Smooth muscle cell (in vitro differentiated cells): Measurements from ENCODE around the gene NUDT21. TPM values are rescaled to one million over a fixed set of nuclear protein-coding genes. Genes with fewer than 3 reads are reported as not detected.

Source experiments
- DNase-seq: peaks from one replicate; lab custom pipeline; 2025; ENCODE audit not compliant: unreplicated experiment; lab: John Stamatoyannopoulos, UW
- H2AFZ ChIP-seq: fragments of 200-600 bp; sonication (generic); 2 replicates; pipeline ENCODE4 v1.6.0; 2016; ENCODE audit warnings: antibody characterized with exemption, low read depth, mild to moderate bottlenecking
- H3F3A ChIP-seq: fragments of 200-600 bp; sonication (generic); 2 replicates; pipeline ENCODE4 v1.6.0; 2017; ENCODE audit warnings: antibody characterized with exemption, low read depth
- H3K27ac ChIP-seq: fragments of 200-600 bp; sonication (generic); 2 replicates; pipeline ENCODE4 v1.5.1; 2016; ENCODE audit warnings: low read depth, mild to moderate bottlenecking
- H3K27me3 ChIP-seq: fragments of 200-600 bp; sonication (generic); 2 replicates; pipeline ENCODE4 v1.6.1; 2016; ENCODE audit warnings: low read depth, mild to moderate bottlenecking
- H3K36me3 ChIP-seq: fragments of 200-600 bp; sonication (generic); 2 replicates; pipeline ENCODE4 v1.5.1; 2016; ENCODE audit warnings: low read depth
- H3K4me1 ChIP-seq: fragments of 200-600 bp; sonication (generic); 2 replicates; pipeline ENCODE4 v1.5.1; 2016; ENCODE audit warnings: low read depth
- H3K4me2 ChIP-seq: fragments of 200-600 bp; sonication (generic); 2 replicates; pipeline ENCODE4 v1.6.0; 2016; ENCODE audit warnings: mild to moderate bottlenecking
- H3K4me3 ChIP-seq: fragments of 200-600 bp; sonication (generic); 2 replicates; pipeline ENCODE4 v1.5.1; 2016; ENCODE audit warnings: mild to moderate bottlenecking
- H3K79me2 ChIP-seq: fragments of 200-600 bp; sonication (generic); 2 replicates; pipeline ENCODE4 v1.6.0; 2016; ENCODE audit warnings: low read depth, mild to moderate bottlenecking
- H3K9ac ChIP-seq: fragments of 200-600 bp; sonication (generic); 2 replicates; pipeline ENCODE4 v1.6.0; 2016; ENCODE audit warnings: low read depth
- H3K9me3 ChIP-seq: fragments of 200-600 bp; sonication (generic); replicated peaks from 2 replicates; pipeline ENCODE4 v1.5.1; 2016; ENCODE audit warnings: low read depth
- H4K20me1 ChIP-seq: fragments of 200-600 bp; sonication (generic); 2 replicates; pipeline ENCODE4 v1.6.0; 2016; ENCODE audit warnings: low read depth
- WGBS: methylation state at CpG from one replicate; pipeline ENCODE4 v1.1.7; 2016; ENCODE audit warnings: low lambda C conversion rate; 5-methylcytosine and 5-hydroxymethylcytosine counted together
- polyA plus RNA-seq: library from polyadenylated mRNA; unstranded; fragments of >200 nt; fragmentation: Nextera tagmentation; extraction: Ambion mirVana; gene quantifications from 2 replicates; pipeline ENCODE4 v1.2.1, GENCODE V29; 2016
- total RNA-seq: library from RNA; depleted of rRNA; stranded (reverse); fragments of >200 nt; gene quantifications from 2 replicates; pipeline ENCODE4 v1.2.3, GENCODE V29; 2014
- TF ChIP-seq, protein P1 (sequence below): fragments of 200-600 bp; sonication (generic); IDR thresholded peaks from 2 replicates; pipeline ENCODE4 v1.5.1; 2017; ENCODE audit warnings: borderline replicate concordance, mild to moderate bottlenecking, antibody characterized with exemption; ENCODE audit not compliant: insufficient read depth, poor library complexity, severe bottlenecking

The NUDT21 gene
- total and polyA plus RNA-seq, 2 experiments from 2014 or later = 44.4 to 101 TPM

DNA sequence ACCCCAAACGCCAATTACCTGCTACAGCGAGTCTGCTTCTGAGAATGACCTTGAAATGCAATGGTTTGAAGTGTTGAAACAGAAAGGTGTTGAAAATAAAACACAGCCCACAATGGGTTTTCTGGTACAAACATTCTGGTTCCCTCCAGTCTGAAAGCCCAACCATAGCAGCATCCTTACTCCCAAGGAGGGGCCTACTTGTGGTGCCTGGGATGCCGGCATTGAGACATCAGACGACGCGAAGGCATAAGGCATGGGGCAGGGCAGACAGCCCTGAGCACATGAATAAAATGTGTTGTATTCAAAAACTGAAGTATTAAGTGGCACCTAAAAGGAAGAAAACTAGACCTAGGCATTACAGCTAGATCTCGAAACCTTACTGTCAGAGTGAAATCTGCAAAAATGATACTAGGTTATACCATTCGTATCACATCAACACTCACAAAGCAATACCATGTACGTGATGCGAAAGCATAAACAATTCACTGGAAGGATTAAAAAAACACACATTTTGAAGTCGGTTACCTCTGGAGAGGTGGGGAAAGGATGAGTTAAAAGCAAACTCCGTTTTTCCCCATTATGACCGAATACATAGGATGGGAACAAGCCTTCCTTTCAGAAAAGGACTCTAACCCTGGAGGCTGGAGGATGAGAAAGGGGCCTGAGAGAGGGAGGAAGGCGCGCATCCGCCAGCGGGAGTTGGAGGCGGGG lies 702 bp downstream of the NUDT21 start:
- peak overlapping the region; percentile 92 for H3K4me2 ChIP-seq
- WGBS = 10% methylated on average over 18 of the region's 18 CpGs
- H3K4me1 ChIP-seq = peaks cover 29% of the 10 kb centered on the region
- H2AFZ ChIP-seq = peak overlapping the region; percentile 89
- peaks cover 10% of the 10 kb centered on the region for H3F3A ChIP-seq
- TF ChIP-seq, protein P1, sequence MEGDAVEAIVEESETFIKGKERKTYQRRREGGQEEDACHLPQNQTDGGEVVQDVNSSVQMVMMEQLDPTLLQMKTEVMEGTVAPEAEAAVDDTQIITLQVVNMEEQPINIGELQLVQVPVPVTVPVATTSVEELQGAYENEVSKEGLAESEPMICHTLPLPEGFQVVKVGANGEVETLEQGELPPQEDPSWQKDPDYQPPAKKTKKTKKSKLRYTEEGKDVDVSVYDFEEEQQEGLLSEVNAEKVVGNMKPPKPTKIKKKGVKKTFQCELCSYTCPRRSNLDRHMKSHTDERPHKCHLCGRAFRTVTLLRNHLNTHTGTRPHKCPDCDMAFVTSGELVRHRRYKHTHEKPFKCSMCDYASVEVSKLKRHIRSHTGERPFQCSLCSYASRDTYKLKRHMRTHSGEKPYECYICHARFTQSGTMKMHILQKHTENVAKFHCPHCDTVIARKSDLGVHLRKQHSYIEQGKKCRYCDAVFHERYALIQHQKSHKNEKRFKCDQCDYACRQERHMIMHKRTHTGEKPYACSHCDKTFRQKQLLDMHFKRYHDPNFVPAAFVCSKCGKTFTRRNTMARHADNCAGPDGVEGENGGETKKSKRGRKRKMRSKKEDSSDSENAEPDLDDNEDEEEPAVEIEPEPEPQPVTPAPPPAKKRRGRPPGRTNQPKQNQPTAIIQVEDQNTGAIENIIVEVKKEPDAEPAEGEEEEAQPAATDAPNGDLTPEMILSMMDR = no peak
- H3K27me3 ChIP-seq = no peaks in the 10 kb centered on the region
- peaks cover 79% of the 10 kb centered on the region for H3K79me2 ChIP-seq
- H3K9me3 ChIP-seq = no peaks in the 10 kb centered on the region
- H3K4me3 ChIP-seq = peak overlapping the region; percentile 92
- peaks cover 61% of the 10 kb centered on the region for H4K20me1 ChIP-seq
- peak overlapping the region; percentile 82 for H3K27ac ChIP-seq
- peaks cover 6% of the 10 kb centered on the region for H3K36me3 ChIP-seq
- peak overlapping the region; percentile 87 for H3K9ac ChIP-seq
- no peak for DNase-seq

DNA sequence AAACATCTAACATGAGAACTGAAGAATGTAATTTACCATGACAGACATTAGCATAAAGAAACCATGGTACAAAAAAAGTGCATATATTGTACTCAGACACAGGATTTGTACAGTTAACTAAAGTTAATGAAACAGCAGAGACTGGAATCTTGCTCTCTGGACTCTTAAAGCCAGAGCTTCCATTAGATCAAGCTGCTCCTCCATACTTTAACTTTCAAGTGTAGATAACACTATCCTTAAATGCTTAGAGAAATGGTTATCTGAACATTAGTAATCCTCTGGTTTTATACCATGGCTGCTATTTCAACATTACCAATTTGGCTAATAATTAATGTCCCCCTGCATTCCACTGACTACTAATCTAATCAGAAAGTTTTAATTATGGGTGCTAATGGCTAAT lies 3.1 kb downstream of the NUDT21 start:
- H3K4me2 ChIP-seq = peak overlapping the region; percentile 51
- H4K20me1 ChIP-seq = peaks cover 69% of the 10 kb centered on the region
- H3K9ac ChIP-seq = no peak overlapping the region
- peak overlapping the region; percentile 21 for H3K27ac ChIP-seq
- peaks cover 10% of the 10 kb centered on the region for H3F3A ChIP-seq
- peaks cover 28% of the 10 kb centered on the region for H3K4me1 ChIP-seq
- H3K36me3 ChIP-seq = no peaks in the 10 kb centered on the region
- H3K79me2 ChIP-seq = peaks cover 73% of the 10 kb centered on the region
- H2AFZ ChIP-seq = no peak overlapping the region
- no peak for DNase-seq
- no peaks in the 10 kb centered on the region for H3K9me3 ChIP-seq
- no peaks in the 10 kb centered on the region for H3K27me3 ChIP-seq
- H3K4me3 ChIP-seq = no peak overlapping the region
- TF ChIP-seq, protein P1 = no peak

DNA sequence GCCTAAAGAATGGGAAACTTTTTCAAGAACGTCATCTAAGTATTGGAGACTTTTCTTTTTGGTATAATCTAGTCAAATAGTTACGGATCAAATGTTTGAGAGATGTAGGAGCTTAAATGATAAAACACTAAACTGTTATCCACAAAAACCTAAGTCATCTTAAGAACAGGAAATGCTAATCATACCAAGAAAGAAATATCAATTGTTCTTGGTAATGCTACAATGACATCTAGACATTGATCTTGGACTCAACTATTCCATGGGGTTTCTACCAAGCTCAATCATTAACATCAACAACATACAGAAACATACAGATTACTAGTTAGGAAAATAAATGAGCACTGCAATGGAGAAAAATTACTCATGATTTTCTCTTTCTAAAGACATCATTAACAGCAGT lies 3.8 kb downstream of the NUDT21 start:
- H3K4me1 ChIP-seq = peaks cover 21% of the 10 kb centered on the region
- no peak for DNase-seq
- H2AFZ ChIP-seq = no peak overlapping the region
- H3K4me2 ChIP-seq = peak overlapping the region; percentile 51
- H3K4me3 ChIP-seq = no peak overlapping the region
- no peaks in the 10 kb centered on the region for H3K9me3 ChIP-seq
- H3K36me3 ChIP-seq = peaks cover 5% of the 10 kb centered on the region
- peaks cover 66% of the 10 kb centered on the region for H3K79me2 ChIP-seq
- TF ChIP-seq, protein P1 = no peak
- WGBS = 49% methylated on average over 2 of the region's 2 CpGs
- peaks cover 64% of the 10 kb centered on the region for H4K20me1 ChIP-seq
- no peak overlapping the region for H3K9ac ChIP-seq
- peak overlapping the region; percentile 16 for H3K27ac ChIP-seq
- H3F3A ChIP-seq = peaks cover 10% of the 10 kb centered on the region
- no peaks in the 10 kb centered on the region for H3K27me3 ChIP-seq

DNA sequence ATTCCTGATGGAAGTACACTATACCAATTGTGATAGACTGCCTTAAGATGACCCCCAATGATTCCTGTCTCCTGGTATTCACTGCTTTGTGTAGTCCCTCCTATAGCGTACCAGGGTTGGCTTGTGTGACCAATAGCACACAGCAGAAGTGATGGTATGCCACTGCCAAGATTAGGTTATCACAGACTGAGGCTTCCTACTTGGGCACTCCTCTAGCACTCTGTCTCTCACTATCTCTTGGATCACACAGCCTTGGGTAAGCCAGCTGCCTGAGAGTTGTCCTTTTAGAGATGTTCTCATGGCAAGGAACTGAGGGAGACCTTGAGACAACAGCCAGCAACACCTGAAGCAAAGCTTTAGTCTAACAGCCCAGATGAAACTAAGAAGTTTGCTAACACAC lies 13.1 kb downstream of the NUDT21 start:
- H3K27me3 ChIP-seq = no peaks in the 10 kb centered on the region
- no peak overlapping the region for H3K4me2 ChIP-seq
- peaks cover 16% of the 10 kb centered on the region for H4K20me1 ChIP-seq

More for the DNA sequence above, 13.1 kb downstream of the NUDT21 start:
- no peak overlapping the region for H2AFZ ChIP-seq
- H3K27ac ChIP-seq = no peak overlapping the region
- DNase-seq = no peak
- no peaks in the 10 kb centered on the region for H3K9me3 ChIP-seq
- H3K9ac ChIP-seq = no peak overlapping the region
- H3K79me2 ChIP-seq = peaks cover 14% of the 10 kb centered on the region
- TF ChIP-seq, protein P1 = no peak
- no peak overlapping the region for H3K4me3 ChIP-seq
- H3K4me1 ChIP-seq = no peaks in the 10 kb centered on the region
- H3K36me3 ChIP-seq = peaks cover 12% of the 10 kb centered on the region
- 100% methylated on average over 1 of the region's 1 CpG for WGBS
- no peaks in the 10 kb centered on the region for H3F3A ChIP-seq
